NT2/D1 (cell line): ENCODE data around the gene GRIK1.

Experiments used
- YY1 ChIP-seq: IDR thresholded peaks from 2 replicates; pipeline ENCODE4 v1.6.1; 2011; ENCODE audit not compliant: insufficient read length, insufficient read depth
- ZNF274 ChIP-seq: IDR thresholded peaks from 2 replicates; pipeline ENCODE4 v1.6.1; 2011; ENCODE audit warnings: mild to moderate bottlenecking, low read depth, low read length

- TF ChIP-seq YY1 = no peak
- no peak for TF ChIP-seq ZNF274
Observed at GRCh38 chr21:29909571-29909970, 30.2 kb downstream of the GRIK1 start.
